Thoracic aorta (tissue), 2 donors: Measurements from ENCODE around the gene SLC26A3. TPM values are rescaled to one million over a fixed set of nuclear protein-coding genes. Genes with fewer than 3 reads are reported as not detected.

Source experiments
- ATAC-seq: fragments of 150-250 bp; one replicate; pipeline ENCODE4 v1.8.0; 2017; ENCODE audit warnings: low read depth; ENCODE audit not compliant: insufficient number of reproducible peaks, low FRiP score
- DNase-seq: peaks from one replicate; pipeline ENCODE4 v3.0.0-alpha.2; 2020; ENCODE audit warnings: low spot score
- H3K27ac ChIP-seq, 2 donors: fragments of 200-600 bp; sonication (generic); 1 replicate in 1 of 2; 2 replicates in 1 of 2; pipeline ENCODE4 v1.5.1; 2016; ENCODE audit warnings: mild to moderate bottlenecking in 2 of 2, moderate library complexity in 2 of 2
- H3K27me3 ChIP-seq: fragments of 200-600 bp; sonication (generic); replicated peaks from 2 replicates; pipeline ENCODE4 v1.6.0; 2016; ENCODE audit warnings: mild to moderate bottlenecking; ENCODE audit not compliant: insufficient read depth
- H3K36me3 ChIP-seq: fragments of 200-600 bp; sonication (generic); one replicate; pipeline ENCODE4 v1.5.1; 2016
- H3K4me1 ChIP-seq, 2 donors: fragments of 200-600 bp; sonication (generic); 1 replicate in 1 of 2; 2 replicates in 1 of 2; pipeline versions ENCODE4 v1.5.1 to v1.6.0; 2016; ENCODE audit warnings: low read depth in 2 of 2, mild to moderate bottlenecking in 1 of 2; ENCODE audit not compliant: control insufficient read depth in 1 of 2
- H3K4me3 ChIP-seq: fragments of 200-600 bp; sonication (generic); 2 replicates; pipeline ENCODE4 v1.5.1; 2016; ENCODE audit warnings: mild to moderate bottlenecking
- H3K9me3 ChIP-seq: fragments of 200-600 bp; sonication (generic); 2 replicates; pipeline ENCODE4 v1.5.1; 2016
- total RNA-seq, 2 donors: library from RNA; depleted of rRNA; stranded (reverse); fragments of >200 nt; gene quantifications; one replicate each; pipeline versions ENCODE4 v1.1.0 to v1.2.3, GENCODE V29; 2016
- TF ChIP-seq, protein P1 (sequence below): fragments of 200-600 bp; sonication (generic); IDR thresholded peaks from one replicate; pipeline ENCODE4 v1.5.1; 2019; ENCODE audit warnings: antibody characterized with exemption

The SLC26A3 gene
- total RNA-seq, 2 donors from 2014 or later = not detected

DNA sequence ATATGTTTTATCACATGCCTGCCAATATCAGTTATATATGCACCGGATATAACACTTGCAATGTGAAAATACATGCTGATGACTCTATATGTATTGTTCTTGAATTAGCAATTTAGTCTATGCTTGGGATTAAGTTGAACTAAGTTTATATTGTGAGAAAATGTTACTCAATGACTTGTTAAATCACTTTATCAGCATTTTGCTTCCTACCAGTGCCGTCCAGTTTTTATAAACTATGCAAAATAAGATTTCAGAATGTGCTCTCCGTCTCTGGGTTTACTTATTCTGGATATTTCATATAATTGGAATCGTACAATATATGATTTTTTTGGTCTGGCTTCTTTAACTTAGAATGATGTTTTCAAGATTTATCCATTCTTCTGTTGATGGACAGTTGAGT lies 25.5 kb upstream of the SLC26A3 start:
- no peak overlapping the region for H3K4me3 ChIP-seq
- no peak for DNase-seq
- H3K9me3 ChIP-seq = no peaks in the 10 kb centered on the region
- no peaks in the 10 kb centered on the region for H3K4me1 ChIP-seq
- TF ChIP-seq, protein P1, sequence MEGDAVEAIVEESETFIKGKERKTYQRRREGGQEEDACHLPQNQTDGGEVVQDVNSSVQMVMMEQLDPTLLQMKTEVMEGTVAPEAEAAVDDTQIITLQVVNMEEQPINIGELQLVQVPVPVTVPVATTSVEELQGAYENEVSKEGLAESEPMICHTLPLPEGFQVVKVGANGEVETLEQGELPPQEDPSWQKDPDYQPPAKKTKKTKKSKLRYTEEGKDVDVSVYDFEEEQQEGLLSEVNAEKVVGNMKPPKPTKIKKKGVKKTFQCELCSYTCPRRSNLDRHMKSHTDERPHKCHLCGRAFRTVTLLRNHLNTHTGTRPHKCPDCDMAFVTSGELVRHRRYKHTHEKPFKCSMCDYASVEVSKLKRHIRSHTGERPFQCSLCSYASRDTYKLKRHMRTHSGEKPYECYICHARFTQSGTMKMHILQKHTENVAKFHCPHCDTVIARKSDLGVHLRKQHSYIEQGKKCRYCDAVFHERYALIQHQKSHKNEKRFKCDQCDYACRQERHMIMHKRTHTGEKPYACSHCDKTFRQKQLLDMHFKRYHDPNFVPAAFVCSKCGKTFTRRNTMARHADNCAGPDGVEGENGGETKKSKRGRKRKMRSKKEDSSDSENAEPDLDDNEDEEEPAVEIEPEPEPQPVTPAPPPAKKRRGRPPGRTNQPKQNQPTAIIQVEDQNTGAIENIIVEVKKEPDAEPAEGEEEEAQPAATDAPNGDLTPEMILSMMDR = no peak
- H3K27me3 ChIP-seq = no peaks in the 10 kb centered on the region
- no peak for ATAC-seq
- no peak overlapping the region for H3K27ac ChIP-seq
- no peaks in the 10 kb centered on the region for H3K36me3 ChIP-seq

GRCh38 chr7:107827501-107827900 lies 24.5 kb upstream of the SLC26A3 start:
- Histone ChIP-seq H3K27ac (no peak overlapping the region), H3K4me1 (no peaks in the 10 kb centered on the region), H3K4me3 (no peak overlapping the region), H3K27me3 (no peaks in the 10 kb centered on the region), H3K36me3 (no peaks in the 10 kb centered on the region), H3K9me3 (no peaks in the 10 kb centered on the region)
- no peak for DNase-seq
- TF ChIP-seq, protein P1 = no peak
- ATAC-seq = no peak

DNA sequence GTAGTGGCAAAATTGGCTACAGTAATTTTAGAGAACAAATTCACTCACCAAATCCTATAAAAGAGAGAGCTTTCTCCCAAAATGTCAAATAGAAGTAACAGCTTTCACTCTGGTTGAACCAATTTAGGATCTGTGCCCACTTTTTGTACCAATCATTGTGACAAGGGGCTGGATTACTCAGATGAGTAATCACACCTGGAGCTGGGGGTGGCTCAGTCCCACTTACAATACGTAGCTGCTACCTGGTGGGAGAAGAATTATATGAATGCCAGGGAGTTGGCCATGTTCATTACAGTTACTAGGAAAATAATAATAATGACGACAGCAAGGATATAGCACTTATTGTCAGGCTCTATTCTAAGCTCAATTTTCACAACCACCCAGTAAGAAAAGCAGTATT lies 23.4 kb upstream of the SLC26A3 start:
- Histone ChIP-seq H3K27ac (no peak overlapping the region), H3K27me3 (no peaks in the 10 kb centered on the region), H3K9me3 (no peaks in the 10 kb centered on the region), H3K4me1 (no peaks in the 10 kb centered on the region), H3K4me3 (no peak overlapping the region), H3K36me3 (no peaks in the 10 kb centered on the region)
- TF ChIP-seq, protein P1 = no peak
- DNase-seq (no peak), ATAC-seq (no peak)

DNA sequence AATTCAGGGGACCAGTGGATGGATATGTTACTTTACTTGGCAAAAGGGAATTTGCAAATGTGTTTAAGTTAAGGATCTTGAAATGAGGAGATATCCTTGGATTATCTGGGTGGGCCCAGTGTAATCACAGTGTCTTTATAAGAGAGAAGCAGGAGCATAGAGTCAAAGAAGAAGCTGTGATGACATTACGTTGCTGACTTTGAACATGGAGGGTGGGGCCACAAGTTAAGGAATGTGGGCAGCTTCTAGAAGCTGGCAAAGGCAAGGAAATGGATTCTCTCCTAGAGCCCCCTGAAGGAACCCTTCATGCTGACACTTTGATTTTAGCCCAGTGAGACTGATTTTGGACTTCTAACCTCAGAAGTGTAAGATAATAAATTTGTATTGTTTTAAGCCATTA lies 21.8 kb upstream of the SLC26A3 start:
- DNase-seq (no peak), ATAC-seq (no peak)
- Histone ChIP-seq H3K27ac (no peak overlapping the region), H3K9me3 (no peaks in the 10 kb centered on the region), H3K4me1 (no peaks in the 10 kb centered on the region), H3K4me3 (no peak overlapping the region), H3K36me3 (no peaks in the 10 kb centered on the region), H3K27me3 (no peaks in the 10 kb centered on the region)
- TF ChIP-seq, protein P1 = no peak

- no peaks in the 10 kb centered on the region for H3K9me3 ChIP-seq
- TF ChIP-seq, protein P1 = no peak
- no peak overlapping the region for H3K27ac ChIP-seq
- no peak for ATAC-seq
- no peaks in the 10 kb centered on the region for H3K36me3 ChIP-seq
- no peaks in the 10 kb centered on the region for H3K27me3 ChIP-seq
- H3K4me3 ChIP-seq = no peak overlapping the region
- no peaks in the 10 kb centered on the region for H3K4me1 ChIP-seq
- DNase-seq = no peak
Observed at GRCh38 chr7:107818622-107819021, 15.6 kb upstream of the SLC26A3 start.
